Measurements from ENCODE around the gene EVA1C. TPM values are rescaled to one million over a fixed set of nuclear protein-coding genes. Genes with fewer than 3 reads are reported as not detected.
"Not testable (repeated sequence)": the region's sequence is repeated elsewhere in the genome, so short reads cannot be mapped to it uniquely, and the experiment has no call there.

EVA1C gene
- total RNA-seq, 1 experiment from 2014 or later = 3.2 TPM

- no peak for DNase-seq (ENCODE audit: low read depth)
Observed at GRCh38 chr21:32389337-32390015, 23.0 kb upstream of the EVA1C start.

- not testable (repeated sequence) for DNase-seq (ENCODE audit: low read depth)
Observed at GRCh38 chr21:32390537-32391224, 21.8 kb upstream of the EVA1C start.

- no peak for DNase-seq (ENCODE audit: low read depth)
Observed at GRCh38 chr21:32391755-32392154, 20.8 kb upstream of the EVA1C start.

- no peak for DNase-seq (ENCODE audit: low read depth)
Observed at GRCh38 chr21:32392299-32392879, 20.1 kb upstream of the EVA1C start.

- DNase-seq (ENCODE audit: low read depth) = peak; percentile 72
Observed at GRCh38 chr21:32392880-32393676, 19.4 kb upstream of the EVA1C start, which contains the start of gene URB1. Gene URB1, minus strand, starts transcription at chr21:32393012. Its CDS starts 102 bp downstream, at chr21:32392910.

- DNase-seq (ENCODE audit: low read depth) = no peak
Observed at GRCh38 chr21:32393677-32394001, 18.9 kb upstream of the EVA1C start.

- peak; percentile 76 for DNase-seq (ENCODE audit: low read depth)
Observed at GRCh38 chr21:32403201-32403777, 9.2 kb upstream of the EVA1C start.

- no peak for DNase-seq (ENCODE audit: low read depth)
Observed at GRCh38 chr21:32406405-32406804, 6.1 kb upstream of the EVA1C start.

- DNase-seq (ENCODE audit: low read depth) = no peak
Observed at GRCh38 chr21:32410291-32410690, 2.2 kb upstream of the EVA1C start.

GRCh38 chr21:32410916-32411315, 1.6 kb upstream of the EVA1C start:
- DNase-seq (ENCODE audit: low read depth) = no peak

- peak; percentile 60 for DNase-seq (ENCODE audit: low read depth)
Observed at GRCh38 chr21:32411350-32412161, 950 bp upstream of the EVA1C start.

GRCh38 chr21:32413015-32413504, 554 bp downstream of the EVA1C start:
- DNase-seq (ENCODE audit: low read depth) = no peak

GRCh38 chr21:32413697-32414578, 1.4 kb downstream of the EVA1C start:
- no peak for DNase-seq (ENCODE audit: low read depth)

GRCh38 chr21:32414579-32415358, 2.3 kb downstream of the EVA1C start:
- peak; percentile 47 for DNase-seq (ENCODE audit: low read depth)

GRCh38 chr21:32415451-32416398, 3.2 kb downstream of the EVA1C start:
- DNase-seq (ENCODE audit: low read depth) = no peak

GRCh38 chr21:32418146-32418545, 5.6 kb downstream of the EVA1C start:
- no peak for DNase-seq (ENCODE audit: low read depth)

- DNase-seq (ENCODE audit: low read depth) = no peak
Observed at GRCh38 chr21:32422064-32422463, 9.6 kb downstream of the EVA1C start.

Data from LHCN-M2 (cell line).